Immature natural killer cell (primary cell): ENCODE measurements around the gene FOXP2. TPM values are rescaled to one million over a fixed set of nuclear protein-coding genes. Genes with fewer than 3 reads are reported as not detected.
"Not testable (repeated sequence)": the region's sequence is repeated elsewhere in the genome, so short reads cannot be mapped to it uniquely, and the experiment has no call there.

Source experiments
- DNase-seq, 3 donors: peaks; one replicate each; pipeline ENCODE4 v3.0.0; 2022; ENCODE audit warnings: mixed read lengths in 1 of 3
- H3K27ac Mint-ChIP-seq, 6 donors: one replicate each; pipeline ENCODE4 v1.8.0; 2020; ENCODE audit warnings: mixed read lengths in 6 of 6, mild to moderate bottlenecking in 5 of 6, inconsistent platforms in 4 of 6, moderate library complexity in 3 of 6
- H3K27me3 Mint-ChIP-seq, 3 donors: one replicate each; pipeline ENCODE4 v1.8.0; 2020 to 2021; ENCODE audit warnings: low read depth in 3 of 3, mild to moderate bottlenecking in 3 of 3, mixed read lengths in 3 of 3, moderate library complexity in 3 of 3, inconsistent platforms in 1 of 3
- H3K36me3 Mint-ChIP-seq, 3 donors: one replicate each; pipeline ENCODE4 v1.8.0; 2020; ENCODE audit warnings: mixed read lengths in 3 of 3, inconsistent platforms in 2 of 3, mild to moderate bottlenecking in 2 of 3
- H3K4me1 Mint-ChIP-seq, 2 donors: one replicate each; pipeline ENCODE4 v1.8.0; 2020; ENCODE audit warnings: inconsistent platforms in 2 of 2, mild to moderate bottlenecking in 2 of 2, mixed read lengths in 2 of 2, moderate library complexity in 1 of 2
- H3K4me3 Mint-ChIP-seq, 5 donors: one replicate each; pipeline ENCODE4 v1.8.0; 2020; ENCODE audit warnings: mild to moderate bottlenecking in 5 of 5, mixed read lengths in 5 of 5, inconsistent platforms in 3 of 5, moderate library complexity in 3 of 5
- H3K9me3 Mint-ChIP-seq, 6 donors: one replicate each; pipeline ENCODE4 v1.8.0; 2020; ENCODE audit warnings: mild to moderate bottlenecking in 6 of 6, mixed read lengths in 6 of 6, inconsistent platforms in 4 of 6, moderate library complexity in 3 of 6
- polyA plus RNA-seq, 3 donors: library from polyadenylated mRNA; unstranded; fragments of 300-500 nt; fragmentation: Illumina TruSeq; gene quantifications; one replicate each; pipeline ENCODE4 v1.2.3, GENCODE V29; 2021

The FOXP2 gene
- polyA plus RNA-seq: not detected

GRCh38 chr7:114414156-114415063, at the start of gene FOXP2:
Gene FOXP2 (plus strand): TSS chr7:114414815. CDS start chr7:114426512, 11,697 bp downstream.
- H3K4me3 Mint-ChIP-seq: no peak within 1 kb of the TSS

GRCh38 chr7:114365791-114366190, 48.8 kb upstream of the FOXP2 start:
- Mint-ChIP-seq H3K4me3 (no peak overlapping the region), H3K36me3 (no peaks in the 10 kb centered on the region), H3K4me1 (no peaks in the 10 kb centered on the region), H3K9me3 (peaks cover 0 to 7% (median 3%) of the 10 kb centered on the region in 6 donors), H3K27ac (no peak overlapping the region), H3K27me3 (no peaks in the 10 kb centered on the region)
- DNase-seq: no peak

More at GRCh38 chr7:114414156-114415063, at the start of gene FOXP2:
- no peaks in the 10 kb centered on the region for H3K4me1 Mint-ChIP-seq
- peaks cover 0 to 7% (median under 1%) of the 10 kb centered on the region in 6 donors for H3K9me3 Mint-ChIP-seq
- H3K36me3 Mint-ChIP-seq: no peaks in the 10 kb centered on the region
- H3K27me3 Mint-ChIP-seq: no peaks in the 10 kb centered on the region
- DNase-seq: no peak
- H3K27ac Mint-ChIP-seq: no peak within 1 kb of the TSS

GRCh38 chr7:114368492-114368891, 46.1 kb upstream of the FOXP2 start:
- no peak overlapping the region for H3K4me3 Mint-ChIP-seq
- H3K9me3 Mint-ChIP-seq: peaks cover 0 to 2% (median 0%) of the 10 kb centered on the region in 6 donors
- H3K27me3 Mint-ChIP-seq: no peaks in the 10 kb centered on the region
- H3K27ac Mint-ChIP-seq: no peak overlapping the region
- no peaks in the 10 kb centered on the region for H3K4me1 Mint-ChIP-seq
- no peak for DNase-seq
- no peaks in the 10 kb centered on the region for H3K36me3 Mint-ChIP-seq

- Mint-ChIP-seq H3K4me3 (no peak overlapping the region), H3K27ac (no peak overlapping the region), H3K4me1 (no peaks in the 10 kb centered on the region), H3K9me3 (peaks cover 0 to 3% (median 0%) of the 10 kb centered on the region in 6 donors), H3K36me3 (no peaks in the 10 kb centered on the region), H3K27me3 (no peaks in the 10 kb centered on the region)
- DNase-seq: no peak
Observed at GRCh38 chr7:114369294-114369693, 45.3 kb upstream of the FOXP2 start.

- DNase-seq: no peak
- no peak overlapping the region for H3K27ac Mint-ChIP-seq
- no peaks in the 10 kb centered on the region for H3K36me3 Mint-ChIP-seq
- H3K4me3 Mint-ChIP-seq: no peak overlapping the region
- peaks cover 0 to 13% (median 6%) of the 10 kb centered on the region in 6 donors for H3K9me3 Mint-ChIP-seq
- H3K27me3 Mint-ChIP-seq: no peaks in the 10 kb centered on the region
- no peaks in the 10 kb centered on the region for H3K4me1 Mint-ChIP-seq
Observed at GRCh38 chr7:114372619-114373018, 42.0 kb upstream of the FOXP2 start.

- Mint-ChIP-seq H3K4me1 (no peaks in the 10 kb centered on the region), H3K27me3 (no peaks in the 10 kb centered on the region), H3K4me3 (no peak overlapping the region), H3K9me3 (peaks cover 0 to 13% (median 7%) of the 10 kb centered on the region in 6 donors), H3K27ac (no peak overlapping the region), H3K36me3 (no peaks in the 10 kb centered on the region)
- DNase-seq: no peak
Observed at GRCh38 chr7:114375907-114376306, 38.7 kb upstream of the FOXP2 start.

- not testable (repeated sequence) for H3K27ac Mint-ChIP-seq, DNase-seq, H3K27me3 Mint-ChIP-seq, H3K36me3 Mint-ChIP-seq, H3K4me1 Mint-ChIP-seq, H3K4me3 Mint-ChIP-seq
- peaks cover 0 to 17% (median 8%) of the 10 kb centered on the region in 6 donors for H3K9me3 Mint-ChIP-seq
Observed at GRCh38 chr7:114383946-114384345, 30.7 kb upstream of the FOXP2 start.

- H3K9me3 Mint-ChIP-seq: peaks cover 0 to 13% (median 7%) of the 10 kb centered on the region in 6 donors
- DNase-seq: not testable (repeated sequence)
Observed at GRCh38 chr7:114384346-114384745, 30.3 kb upstream of the FOXP2 start.

GRCh38 chr7:114388021-114388420, 26.6 kb upstream of the FOXP2 start:
- H3K4me1 Mint-ChIP-seq: no peaks in the 10 kb centered on the region
- no peak for DNase-seq
- no peaks in the 10 kb centered on the region for H3K36me3 Mint-ChIP-seq
- no peak overlapping the region for H3K4me3 Mint-ChIP-seq
- H3K27ac Mint-ChIP-seq: no peak overlapping the region
- H3K27me3 Mint-ChIP-seq: no peaks in the 10 kb centered on the region
- peaks cover 0 to 15% (median 5%) of the 10 kb centered on the region in 6 donors for H3K9me3 Mint-ChIP-seq

More at GRCh38 chr7:114384346-114384745, 30.3 kb upstream of the FOXP2 start:
- H3K27ac Mint-ChIP-seq, H3K4me1 Mint-ChIP-seq, H3K4me3 Mint-ChIP-seq, H3K36me3 Mint-ChIP-seq, H3K27me3 Mint-ChIP-seq: not testable (repeated sequence)

GRCh38 chr7:114392686-114393085, 21.9 kb upstream of the FOXP2 start:
- Mint-ChIP-seq H3K27me3 (no peaks in the 10 kb centered on the region), H3K4me3 (no peak overlapping the region), H3K4me1 (no peaks in the 10 kb centered on the region), H3K36me3 (no peaks in the 10 kb centered on the region), H3K9me3 (peaks cover 2 to 13% (median 10%) of the 10 kb centered on the region in 6 donors), H3K27ac (no peak overlapping the region)
- DNase-seq: no peak

- no peaks in the 10 kb centered on the region for H3K36me3 Mint-ChIP-seq
Observed at GRCh38 chr7:114402876-114403635, 11.6 kb upstream of the FOXP2 start.

GRCh38 chr7:114405427-114405826, 9.2 kb upstream of the FOXP2 start:
- no peak for DNase-seq
- Mint-ChIP-seq H3K4me3 (no peak overlapping the region), H3K4me1 (no peaks in the 10 kb centered on the region), H3K36me3 (no peaks in the 10 kb centered on the region), H3K9me3 (peaks cover 0 to 5% (median 3%) of the 10 kb centered on the region in 6 donors), H3K27ac (no peak overlapping the region), H3K27me3 (no peaks in the 10 kb centered on the region)

More at GRCh38 chr7:114402876-114403635, 11.6 kb upstream of the FOXP2 start:
- no peak for DNase-seq
- no peak overlapping the region for H3K4me3 Mint-ChIP-seq
- H3K27me3 Mint-ChIP-seq: no peaks in the 10 kb centered on the region
- peaks cover 0 to 9% (median 1%) of the 10 kb centered on the region in 6 donors for H3K9me3 Mint-ChIP-seq
- no peak overlapping the region for H3K27ac Mint-ChIP-seq
- no peaks in the 10 kb centered on the region for H3K4me1 Mint-ChIP-seq

GRCh38 chr7:114409750-114410149, 4.9 kb upstream of the FOXP2 start:
- Mint-ChIP-seq H3K36me3 (no peaks in the 10 kb centered on the region), H3K27ac (no peak overlapping the region), H3K4me3 (no peak overlapping the region)

GRCh38 chr7:114412548-114412947, 2.1 kb upstream of the FOXP2 start:
- Mint-ChIP-seq H3K9me3 (peaks cover 0 to 4% (median under 1%) of the 10 kb centered on the region in 6 donors), H3K4me3 (no peak overlapping the region), H3K4me1 (no peaks in the 10 kb centered on the region), H3K36me3 (no peaks in the 10 kb centered on the region), H3K27ac (no peak overlapping the region), H3K27me3 (no peaks in the 10 kb centered on the region)
- no peak for DNase-seq

More at GRCh38 chr7:114409750-114410149, 4.9 kb upstream of the FOXP2 start:
- no peaks in the 10 kb centered on the region for H3K4me1 Mint-ChIP-seq
- peaks cover 0 to 3% (median 0%) of the 10 kb centered on the region in 6 donors for H3K9me3 Mint-ChIP-seq
- DNase-seq: no peak
- H3K27me3 Mint-ChIP-seq: no peaks in the 10 kb centered on the region
